Measurements from ENCODE around the gene GNG3. TPM values are rescaled to one million over a fixed set of nuclear protein-coding genes. Genes with fewer than 3 reads are reported as not detected.
"Not testable (repeated sequence)": the region's sequence is repeated elsewhere in the genome, so short reads cannot be mapped to it uniquely, and the experiment has no call there.

GNG3 gene
- total and polyA plus RNA-seq, 5 donors, result 0.57 TPM; not detected in 4

- H3K27me3 ChIP-seq (ENCODE audit: control insufficient read depth, insufficient read depth), result no peaks in the 10 kb centered on the region
- no peak for ATAC-seq
- H3K27ac ChIP-seq (ENCODE audit: low read length), result no peak overlapping the region
- H3K4me3 ChIP-seq (ENCODE audit: low read length), result no peak overlapping the region
- 73% methylated on average over 9 of the region's 9 CpGs for WGBS
- no peaks in the 10 kb centered on the region for H3K9me3 ChIP-seq (ENCODE audit: control insufficient read depth, low read length)
- H3K4me1 ChIP-seq (ENCODE audit: control insufficient read depth, insufficient read depth, low read length), result no peaks in the 10 kb centered on the region
- DNase-seq, result no peak
- intact Hi-C loops (cut with DNase I), result no loop called here
Measured at GRCh38 chr11:62747475-62748160, 40.1 kb downstream of the GNG3 start.

- H3K9me3 ChIP-seq (ENCODE audit: control insufficient read depth, low read length); H3K27me3 ChIP-seq (ENCODE audit: control insufficient read depth, insufficient read depth); DNase-seq; intact Hi-C loops (cut with DNase I); H3K4me3 ChIP-seq (ENCODE audit: low read length); ATAC-seq; H3K4me1 ChIP-seq (ENCODE audit: control insufficient read depth, insufficient read depth, low read length); H3K27ac ChIP-seq (ENCODE audit: low read length): not testable (repeated sequence)
- 96% methylated on average over 5 of the region's 5 CpGs for WGBS
Measured at GRCh38 chr11:62749931-62750330, 42.5 kb downstream of the GNG3 start.

GRCh38 chr11:62752177-62752785 lies 44.8 kb downstream of the GNG3 start:
- DNase-seq (no peak), ATAC-seq (no peak)
- H3K27ac ChIP-seq (ENCODE audit: low read length), result no peak overlapping the region
- 96% methylated on average over 14 of the region's 14 CpGs for WGBS
- no peaks in the 10 kb centered on the region for H3K27me3 ChIP-seq (ENCODE audit: control insufficient read depth, insufficient read depth)
- no peak overlapping the region for H3K4me3 ChIP-seq (ENCODE audit: low read length)
- intact Hi-C loops (cut with DNase I), result no loop called here
- H3K9me3 ChIP-seq (ENCODE audit: control insufficient read depth, low read length), result no peaks in the 10 kb centered on the region
- peaks cover 5% of the 10 kb centered on the region for H3K4me1 ChIP-seq (ENCODE audit: control insufficient read depth, insufficient read depth, low read length)

GRCh38 chr11:62752994-62753735 lies 45.7 kb downstream of the GNG3 start:
- 80% methylated on average over 15 of the region's 15 CpGs for WGBS
- peak in 1 of 3 donors; percentile 59 for DNase-seq
- H3K9me3 ChIP-seq (ENCODE audit: control insufficient read depth, low read length), result no peaks in the 10 kb centered on the region
- no peaks in the 10 kb centered on the region for H3K27me3 ChIP-seq (ENCODE audit: control insufficient read depth, insufficient read depth)
- no peak for ATAC-seq
- H3K4me1 ChIP-seq (ENCODE audit: control insufficient read depth, insufficient read depth, low read length), result peaks cover 5% of the 10 kb centered on the region
- H3K27ac ChIP-seq (ENCODE audit: low read length), result peak overlapping the region; percentile 83
- intact Hi-C loops (cut with DNase I), result no loop called here
- H3K4me3 ChIP-seq (ENCODE audit: low read length), result peak overlapping the region; percentile 74

- H3K27ac ChIP-seq (ENCODE audit: low read length), result peak within 1 kb of the TSS; percentile 98
- ATAC-seq (peak; percentile 98), DNase-seq (peak; percentile 97 to 98 (median 97))
- peaks cover 5% of the 10 kb centered on the region for H3K4me1 ChIP-seq (ENCODE audit: control insufficient read depth, insufficient read depth, low read length)
- H3K9me3 ChIP-seq (ENCODE audit: control insufficient read depth, low read length), result no peaks in the 10 kb centered on the region
- intact Hi-C loops (cut with DNase I), result no loop called here
- WGBS, result under 1% methylated on average over 47 of the region's 47 CpGs
- no peaks in the 10 kb centered on the region for H3K27me3 ChIP-seq (ENCODE audit: control insufficient read depth, insufficient read depth)
- H3K4me3 ChIP-seq (ENCODE audit: low read length), result peak within 1 kb of the TSS; percentile 74
Measured at GRCh38 chr11:62753736-62754603, 46.5 kb downstream of the GNG3 start, which contains the start of gene ZBTB3. Gene ZBTB3 (minus strand): TSS chr11:62754160. CDS start chr11:62753664, 496 bp downstream.

- H3K27ac ChIP-seq (ENCODE audit: low read length), result no peak overlapping the region
- intact Hi-C loops (cut with DNase I), result no loop called here
- no peak overlapping the region for H3K4me3 ChIP-seq (ENCODE audit: low read length)
- H3K27me3 ChIP-seq (ENCODE audit: control insufficient read depth, insufficient read depth), result no peaks in the 10 kb centered on the region
- ATAC-seq (no peak), DNase-seq (peak in 1 of 3 donors; percentile 49)
- 81% methylated on average over 10 of the region's 10 CpGs for WGBS
- H3K4me1 ChIP-seq (ENCODE audit: control insufficient read depth, insufficient read depth, low read length), result peaks cover 5% of the 10 kb centered on the region
- H3K9me3 ChIP-seq (ENCODE audit: control insufficient read depth, low read length), result no peaks in the 10 kb centered on the region
Measured at GRCh38 chr11:62755086-62755615, 47.7 kb downstream of the GNG3 start.

GRCh38 chr11:62757846-62758788 lies 50.6 kb downstream of the GNG3 start:
- intact Hi-C loops (cut with DNase I), result no loop called here
- Histone ChIP-seq H3K9me3 (ENCODE audit: control insufficient read depth, low read length) (no peaks in the 10 kb centered on the region), H3K27ac (ENCODE audit: low read length) (no peak overlapping the region), H3K4me1 (ENCODE audit: control insufficient read depth, insufficient read depth, low read length) (peaks cover 7% of the 10 kb centered on the region), H3K4me3 (ENCODE audit: low read length) (no peak overlapping the region), H3K27me3 (ENCODE audit: control insufficient read depth, insufficient read depth) (no peaks in the 10 kb centered on the region)
- no peak for ATAC-seq
- DNase-seq, result no peak
- whole genome bisulfite sequencing, result 56% methylated on average over 9 of the region's 9 CpGs

Other genes starting within 250 kb of the GNG3 start
- 100 to 1,000 TPM; 289 to 371 (median 320) TPM for gene AHNAK, start 160.9 kb upstream of the GNG3 start, total RNA-seq
- 78.1 TPM for gene AHNAK, start 160.9 kb upstream of the GNG3 start, polyA plus RNA-seq
- gene EEF1G, start 133.8 kb upstream of the GNG3 start, total RNA-seq, result 1,000 to 10,000 TPM in 1 of 4 donors, 100 to 1,000 TPM in 3; 807 to 1,060 (median 897) TPM
- 770 TPM for gene EEF1G, start 133.8 kb upstream of the GNG3 start, polyA plus RNA-seq
- 10 to 100 TPM in 3 of 4 donors, 1 to 10 TPM in 1; 8.0 to 15.3 (median 11.5) TPM for gene TUT1, start 116.2 kb upstream of the GNG3 start, total RNA-seq
- gene TUT1, start 116.2 kb upstream of the GNG3 start, polyA plus RNA-seq, result 10.7 TPM
- 10 to 100 TPM; 34.8 to 47.6 (median 38.3) TPM for gene MTA2, start 105.8 kb upstream of the GNG3 start, total RNA-seq
- gene MTA2, start 105.8 kb upstream of the GNG3 start, polyA plus RNA-seq, result 24.1 TPM
- gene EML3, start 94.9 kb upstream of the GNG3 start, total RNA-seq, result 10 to 100 TPM; 23.5 to 33.3 (median 26.7) TPM
- gene EML3, start 94.9 kb upstream of the GNG3 start, polyA plus RNA-seq, result 23.9 TPM
- gene ROM1, start 94.4 kb upstream of the GNG3 start, total RNA-seq, result 1 to 10 TPM; 6.1 to 7.9 (median 6.6) TPM
- gene ROM1, start 94.4 kb upstream of the GNG3 start, polyA plus RNA-seq, result 7.9 TPM
- 10 to 100 TPM; 10.7 to 23.1 (median 16.7) TPM for gene B3GAT3, start 85.7 kb upstream of the GNG3 start, total RNA-seq
- 18.7 TPM for gene B3GAT3, start 85.7 kb upstream of the GNG3 start, polyA plus RNA-seq
- gene GANAB, start 61.1 kb upstream of the GNG3 start, total RNA-seq, result 100 to 1,000 TPM; 112 to 137 (median 122) TPM
- gene GANAB, start 61.1 kb upstream of the GNG3 start, polyA plus RNA-seq, result 66.5 TPM
- gene INTS5, start 54.4 kb upstream of the GNG3 start, total RNA-seq, result 10 to 100 TPM; 10.4 to 13.3 (median 11.8) TPM
- 6.1 TPM for gene INTS5, start 54.4 kb upstream of the GNG3 start, polyA plus RNA-seq
- 10 to 100 TPM; 30.6 to 41.1 (median 35.2) TPM for gene C11orf98, start 42.5 kb upstream of the GNG3 start, total RNA-seq
- 79.7 TPM for gene C11orf98, start 42.5 kb upstream of the GNG3 start, polyA plus RNA-seq
- 1 to 10 TPM; 6.6 to 9.5 (median 7.3) TPM for gene CSKMT, start 42.4 kb upstream of the GNG3 start, total RNA-seq
- gene CSKMT, start 42.4 kb upstream of the GNG3 start, polyA plus RNA-seq, result 5.2 TPM
- gene UQCC3, start 36.0 kb upstream of the GNG3 start, total RNA-seq, result 1 to 10 TPM; 5.2 to 8.6 (median 6.5) TPM
- 12.9 TPM for gene UQCC3, start 36.0 kb upstream of the GNG3 start, polyA plus RNA-seq
- 1 to 10 TPM; 3.2 to 5.8 (median 3.6) TPM for gene LBHD1, start 35.4 kb upstream of the GNG3 start, total RNA-seq
- 7.3 TPM for gene LBHD1, start 35.4 kb upstream of the GNG3 start, polyA plus RNA-seq
- 10 to 100 TPM; 76.6 to 95.7 (median 83.6) TPM for gene UBXN1, start 28.6 kb upstream of the GNG3 start, total RNA-seq
- 101 TPM for gene UBXN1, start 28.6 kb upstream of the GNG3 start, polyA plus RNA-seq
- gene LRRN4CL, start 18.1 kb upstream of the GNG3 start, total RNA-seq, result 1 to 10 TPM; 1.4 to 3.3 (median 2.3) TPM
- 3.0 TPM for gene LRRN4CL, start 18.1 kb upstream of the GNG3 start, polyA plus RNA-seq
- gene BSCL2, start 252 bp upstream of the GNG3 start, total RNA-seq, result 10 to 100 TPM; 20.0 to 27.6 (median 26.5) TPM
- 34.3 TPM for gene BSCL2, start 252 bp upstream of the GNG3 start, polyA plus RNA-seq
- 10 to 100 TPM; 29.3 to 37.2 (median 35.5) TPM for gene HNRNPUL2, start 19.8 kb downstream of the GNG3 start, total RNA-seq
- gene HNRNPUL2, start 19.8 kb downstream of the GNG3 start, polyA plus RNA-seq, result 33.2 TPM
- gene TTC9C, start 20.8 kb downstream of the GNG3 start, total RNA-seq, result 10 to 100 TPM; 11.7 to 17.0 (median 14.6) TPM
- gene TTC9C, start 20.8 kb downstream of the GNG3 start, polyA plus RNA-seq, result 18.4 TPM
- gene ZBTB3, start 46.5 kb downstream of the GNG3 start, total RNA-seq, result 10 to 100 TPM in 2 of 4 donors, 1 to 10 TPM in 2; 7.8 to 14.5 (median 9.5) TPM
- 4.0 TPM for gene ZBTB3, start 46.5 kb downstream of the GNG3 start, polyA plus RNA-seq
- 10 to 100 TPM; 34.4 to 43.3 (median 37.4) TPM for gene POLR2G, start 53.9 kb downstream of the GNG3 start, total RNA-seq
- 51.1 TPM for gene POLR2G, start 53.9 kb downstream of the GNG3 start, polyA plus RNA-seq
- gene TAF6L, start 63.7 kb downstream of the GNG3 start, total RNA-seq, result 10 to 100 TPM in 1 of 4 donors, 1 to 10 TPM in 3; 8.0 to 17.1 (median 9.6) TPM
- gene TAF6L, start 63.7 kb downstream of the GNG3 start, polyA plus RNA-seq, result 10.4 TPM
- 10 to 100 TPM; 19.2 to 21.8 (median 19.7) TPM for gene TMEM179B, start 79.7 kb downstream of the GNG3 start, total RNA-seq
- 29.7 TPM for gene TMEM179B, start 79.7 kb downstream of the GNG3 start, polyA plus RNA-seq
- gene TMEM223, start 84.3 kb downstream of the GNG3 start, total RNA-seq, result 10 to 100 TPM; 12.7 to 17.2 (median 16.3) TPM
- gene TMEM223, start 84.3 kb downstream of the GNG3 start, polyA plus RNA-seq, result 29.5 TPM
- 10 to 100 TPM; 40.3 to 56.4 (median 47.1) TPM for gene NXF1, start 97.8 kb downstream of the GNG3 start, total RNA-seq
- gene NXF1, start 97.8 kb downstream of the GNG3 start, polyA plus RNA-seq, result 45.8 TPM
- gene STX5, start 124.4 kb downstream of the GNG3 start, total RNA-seq, result 10 to 100 TPM; 20.1 to 27.8 (median 21.8) TPM
- 14.4 TPM for gene STX5, start 124.4 kb downstream of the GNG3 start, polyA plus RNA-seq
- not detected for gene TEX54, start 125.2 kb downstream of the GNG3 start, total RNA-seq
- gene TEX54, start 125.2 kb downstream of the GNG3 start, polyA plus RNA-seq, result not detected
- 10 to 100 TPM; 24.8 to 28.7 (median 26.6) TPM for gene WDR74, start 131.9 kb downstream of the GNG3 start, total RNA-seq
- gene WDR74, start 131.9 kb downstream of the GNG3 start, polyA plus RNA-seq, result 17.9 TPM
- gene SLC3A2, start 173.2 kb downstream of the GNG3 start, total RNA-seq, result 10 to 100 TPM; 40.2 to 64.1 (median 40.5) TPM
- gene SLC3A2, start 173.2 kb downstream of the GNG3 start, polyA plus RNA-seq, result 28.1 TPM
- gene CHRM1, start 213.7 kb downstream of the GNG3 start, total RNA-seq, result under 1 TPM in 2 of 4 donors, not detected in 2; 0.09 to 0.24 TPM
- 0.07 TPM for gene CHRM1, start 213.7 kb downstream of the GNG3 start, polyA plus RNA-seq